ENCODE measurements around the gene PCGF2. TPM values are rescaled to one million over a fixed set of nuclear protein-coding genes. Genes with fewer than 3 reads are reported as not detected.

PCGF2 gene
- total and polyA plus RNA-seq, 2 of the 8 experiments (the other 6 are each of a cell fraction or from before 2014, with no cell fraction given) = 42.1 to 93.3 TPM

DNA sequence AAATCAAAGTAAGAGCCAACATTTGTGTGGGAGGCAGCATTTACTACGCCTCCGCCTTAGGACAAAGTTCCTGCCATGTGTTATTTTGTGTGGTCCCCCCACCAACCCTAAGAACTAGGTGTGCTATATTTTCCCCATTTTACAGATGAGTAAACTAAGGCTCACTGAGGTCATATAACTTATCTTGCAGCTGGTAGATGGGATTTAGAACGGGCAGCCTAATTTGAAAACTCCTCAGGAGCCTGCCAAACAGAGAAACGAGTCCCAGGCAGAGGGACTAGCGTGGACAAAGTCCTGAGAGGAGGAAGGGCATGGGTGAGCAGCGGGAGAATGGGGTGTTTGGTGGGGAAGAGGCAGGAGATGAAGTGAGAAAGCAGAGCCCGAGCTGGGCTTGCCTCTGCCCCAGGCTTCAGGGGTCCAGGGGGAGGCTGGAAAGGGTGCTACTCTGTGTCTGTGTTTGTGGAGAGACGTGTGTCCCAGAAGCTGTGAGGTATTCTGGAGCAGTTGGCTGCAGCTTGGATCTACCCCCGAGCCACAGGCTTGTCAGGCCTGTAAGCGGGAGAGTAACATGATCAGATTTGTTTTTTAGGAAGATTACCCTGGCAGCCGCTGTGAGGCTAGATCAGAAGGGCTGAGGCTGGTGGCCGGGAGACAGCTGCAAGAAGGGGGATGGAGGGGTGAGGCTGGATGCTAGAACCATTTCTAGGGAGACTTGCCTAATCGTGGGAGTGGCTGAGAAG lies 38.1 kb downstream of the PCGF2 start:
- Histone ChIP-seq H2AK5ac (ENCODE audit: low read depth, low read length) (no peak overlapping the region), H3K36me3 (ENCODE audit: control insufficient read depth in 2 of 4, insufficient read depth in 4 of 4, low read length in 3 of 4) (no peaks in the 10 kb centered on the region), H4K91ac (replicated peaks; ENCODE audit: insufficient read length, low read length) (no peak overlapping the region), H3K4me1 (replicated peaks in 1 of 4; ENCODE audit: control insufficient read depth in 3 of 4, insufficient read depth in 4 of 4, low read length in 3 of 4) (peaks cover 9 to 34% (median 24%) of the 10 kb centered on the region in 4 experiments), H2BK15ac (ENCODE audit: low read length) (no peak overlapping the region), H3K23me2 (ENCODE audit: low read depth, low read length) (peaks cover 12% of the 10 kb centered on the region), H2AFZ (ENCODE audit: low read length) (no peak overlapping the region), H3K4me2 (ENCODE audit: insufficient read depth in 1 of 2, low read depth in 2 of 2, low read length in 2 of 2) (no peak overlapping the region), H3K9ac (replicated peaks in 1 of 4; ENCODE audit: extremely low read depth in 1 of 4, low read depth in 3 of 4, low read length in 3 of 4) (no peak overlapping the region), H3K9me3 (ENCODE audit: insufficient read depth in 2 of 2, low read depth in 1 of 2, low read length in 1 of 2) (no peaks in the 10 kb centered on the region), H3K79me2 (ENCODE audit: control insufficient read depth in 1 of 2, insufficient read depth in 2 of 2, low read length in 2 of 2) (no peaks in the 10 kb centered on the region), H2BK20ac (ENCODE audit: low read length) (no peak overlapping the region), H2BK12ac (ENCODE audit: low read depth, low read length) (no peak overlapping the region), H4K5ac (ENCODE audit: insufficient read length, low read depth, low read length) (no peak overlapping the region), H4K8ac (ENCODE audit: extremely low read depth, insufficient read depth, low read length) (no peak overlapping the region), H3K18ac (ENCODE audit: extremely low read depth, low read length) (no peak overlapping the region), H4K20me1 (replicated peaks in 1 of 2; ENCODE audit: control insufficient read depth in 1 of 2, insufficient read depth in 2 of 2, low read length in 2 of 2) (peaks cover 2 to 7% of the 10 kb centered on the region in 2 experiments), H2BK120ac (replicated peaks; ENCODE audit: low read depth, low read length) (no peak overlapping the region), H3K27me3 (replicated peaks in 1 of 4; ENCODE audit: control insufficient read depth in 3 of 4, extremely low read depth in 1 of 4, insufficient read depth in 3 of 4, low read length in 3 of 4) (peaks cover 4 to 38% (median 23%) of the 10 kb centered on the region in 4 experiments), H3K4ac (replicated peaks; ENCODE audit: insufficient read length, low read depth, low read length) (no peak overlapping the region), H3K79me1 (ENCODE audit: low read depth, low read length) (no peaks in the 10 kb centered on the region), H3K14ac (ENCODE audit: insufficient read length) (no peak overlapping the region), H3K27ac (ENCODE audit: low read depth, low read length) (no peak overlapping the region), H2BK5ac (ENCODE audit: low read depth, low read length) (no peak overlapping the region), H3K4me3 (ENCODE audit: extremely low read depth in 1 of 4, insufficient read depth in 2 of 4, low read depth in 3 of 4, low read length in 4 of 4) (no peak overlapping the region), H3K56ac (replicated peaks; ENCODE audit: insufficient read length, low read depth, low read length) (no peak overlapping the region), H3K23ac (ENCODE audit: insufficient read length) (no peak overlapping the region)
- ChIA-PET CTCF (ENCODE audit: partially characterized antibody) (interaction anchor here (0.7 to 3.4 kb wide), 21 partner anchors 8 to 129 kb away, joined by 3 to 21 read pairs (median 4); no protein-coding TSS in a partner anchor), POLR2A (ENCODE audit: partially characterized antibody) (interaction anchor here (0.9 to 2.7 kb wide), 11 partner anchors 8 to 112 kb away, joined by 3 to 24 read pairs (median 4); no protein-coding TSS in a partner anchor)
- no peak for DNase-seq (ENCODE audit: low read depth in 1 of 2, low spot score in 2 of 2)
- no peak for FAIRE-seq
- 84% methylated on average over 13 of the region's 13 CpGs; no CpG with 5 or more reads in 1 of the 2 experiments for WGBS, 2 experiments (ENCODE audit: extremely low coverage in 1 of 2, insufficient coverage in 1 of 2, insufficient read length in 1 of 2, insufficient replicate concordance in 2 of 2, low coverage in 1 of 2, low lambda C conversion rate in 2 of 2, missing lambda C conversion rate in 1 of 2)
- TF ChIP-seq SP4 (IDR thresholded peaks at IDR 0.05; ENCODE audit: low read length) = no peak
- no peak for TF ChIP-seq CBX5 (IDR thresholded peaks at IDR 0.05; ENCODE audit: low read depth, low read length)
- no peak for TF ChIP-seq CBX8 (IDR thresholded peaks at IDR 0.05; ENCODE audit: borderline replicate concordance, low read depth, low read length)
- no peak for TF ChIP-seq JUND (IDR thresholded peaks at IDR 0.05; ENCODE audit: low read length)
- no peak for TF ChIP-seq KDM5A (IDR thresholded peaks at IDR 0.05; ENCODE audit: low read length)
- no peak for TF ChIP-seq HDAC6 (IDR thresholded peaks at IDR 0.05; ENCODE audit: low read depth, low read length)
- TF ChIP-seq EZH2 (IDR thresholded peaks at IDR 0.05; ENCODE audit: low read depth, low read length, severe bottlenecking) = no peak
- no peak for TF ChIP-seq GABPA (IDR thresholded peaks at IDR 0.05; ENCODE audit: borderline replicate concordance, insufficient read depth, low read length)
- TF ChIP-seq SIX5 (IDR thresholded peaks at IDR 0.05; ENCODE audit: low read depth, low read length) = no peak
- no peak for TF ChIP-seq MAFK (IDR thresholded peaks at IDR 0.05; ENCODE audit: low read depth, low read length)
- no peak for TF ChIP-seq TCF12 (IDR thresholded peaks at IDR 0.05; ENCODE audit: low read depth, low read length)
- TF ChIP-seq CEBPB (IDR thresholded peaks at IDR 0.05; ENCODE audit: low read depth, low read length) = no peak
- no peak for TF ChIP-seq POLR2AphosphoS5 (IDR thresholded peaks at IDR 0.05; ENCODE audit: low read depth, low read length)
- no peak for TF ChIP-seq CREB1 (IDR thresholded peaks at IDR 0.05)
- no peak for TF ChIP-seq YY1 (IDR thresholded peaks at IDR 0.05; ENCODE audit: low read depth, low read length)
